H1 (cell line): ENCODE data around the gene USP53. TPM values are rescaled to one million over a fixed set of nuclear protein-coding genes. Genes with fewer than 3 reads are reported as not detected.

ENCODE experiments used
- CTCF ChIA-PET: fragments of 300-600 bp; sonication (Branson Sonifier 250); formaldehyde crosslinking; loops from one replicate; lab custom pipeline; 2021; ENCODE audit not compliant: partially characterized antibody; lab: Charles Lee
- POLR2A ChIA-PET: fragments of 300-600 bp; sonication (Branson Sonifier 250); formaldehyde crosslinking; loops from one replicate; lab custom pipeline; 2021; ENCODE audit warnings: inconsistent platforms; ENCODE audit not compliant: partially characterized antibody; lab: Charles Lee
- DNase-seq, 2 experiments: peaks; one replicate each; pipeline versions ENCODE4 v3.0.0 to v3.0.0-alpha.2; 2010 to 2022; ENCODE audit warnings: low spot score in 2 of 2, low read depth in 1 of 2, mixed read lengths in 1 of 2
- FAIRE-seq: peaks from 2 replicates; lab custom pipeline; 2011; peaks lifted over from hg19 to GRCh38; lab: Jason Lieb, UNC
- H2AFZ ChIP-seq: 2 replicates; pipeline ENCODE4 v1.8.1; 2012; ENCODE audit warnings: low read length, inconsistent platforms
- H2AK5ac ChIP-seq: 2 replicates; pipeline ENCODE4 v1.6.1; 2013; ENCODE audit warnings: low read depth, low read length
- H2BK120ac ChIP-seq: replicated peaks from 2 replicates; pipeline ENCODE3; 2013; ENCODE audit warnings: low read depth, low read length, inconsistent platforms
- H2BK12ac ChIP-seq: 2 replicates; pipeline ENCODE4 v1.6.1; 2013; ENCODE audit warnings: low read depth, low read length
- H2BK15ac ChIP-seq: 2 replicates; pipeline ENCODE4 v1.6.1; 2013; ENCODE audit warnings: low read length
- H2BK20ac ChIP-seq: 2 replicates; pipeline ENCODE4 v1.6.1; 2013; ENCODE audit warnings: low read length
- H2BK5ac ChIP-seq: 2 replicates; pipeline ENCODE4 v1.6.1; 2013; ENCODE audit warnings: low read depth, low read length
- H3K14ac ChIP-seq: 2 replicates; pipeline ENCODE4 v1.6.1; 2013; ENCODE audit warnings: inconsistent platforms; ENCODE audit not compliant: insufficient read length
- H3K18ac ChIP-seq: 2 replicates; pipeline ENCODE4 v1.6.1; 2013; ENCODE audit warnings: low read length; ENCODE audit errors: extremely low read depth
- H3K23ac ChIP-seq: 2 replicates; pipeline ENCODE4 v1.6.1; 2013; ENCODE audit warnings: inconsistent platforms; ENCODE audit not compliant: insufficient read length
- H3K23me2 ChIP-seq: 2 replicates; pipeline ENCODE4 v1.6.1; 2013; ENCODE audit warnings: low read depth, low read length
- H3K27ac ChIP-seq: 2 replicates; pipeline ENCODE4 v1.6.1; 2011; ENCODE audit warnings: low read depth, low read length, inconsistent platforms
- H3K27me3 ChIP-seq, 4 experiments: replicated peaks in 1 of 4; 1 replicate in 1 of 4; 2 replicates in 3 of 4; pipeline versions ENCODE4 v1.6.1 to v1.8.1; 2011 to 2013; ENCODE audit warnings: low read length in 3 of 4, mild to moderate bottlenecking in 3 of 4, inconsistent platforms in 2 of 4, mixed read lengths in 2 of 4, moderate library complexity in 1 of 4; ENCODE audit not compliant: control insufficient read depth in 3 of 4, insufficient read depth in 3 of 4; ENCODE audit errors: extremely low read depth in 1 of 4
- H3K36me3 ChIP-seq, 4 experiments: 2 replicates each; pipeline versions ENCODE4 v1.6.1 to v1.8.1; 2011 to 2013; ENCODE audit warnings: mild to moderate bottlenecking in 4 of 4, low read length in 3 of 4, moderate library complexity in 2 of 4, control low read depth in 1 of 4, inconsistent platforms in 1 of 4; ENCODE audit not compliant: insufficient read depth in 4 of 4, control insufficient read depth in 2 of 4
- H3K4ac ChIP-seq: replicated peaks from 2 replicates; pipeline ENCODE3; 2013; ENCODE audit warnings: low read length, low read depth, mixed read lengths, inconsistent platforms; ENCODE audit not compliant: insufficient read length
- H3K4me1 ChIP-seq, 4 experiments: replicated peaks in 1 of 4; 1 replicate in 1 of 4; 2 replicates in 3 of 4; pipeline versions ENCODE4 v1.6.1 to v1.8.1; 2011 to 2013; ENCODE audit warnings: low read length in 3 of 4, inconsistent platforms in 2 of 4, mixed read lengths in 1 of 4; ENCODE audit not compliant: insufficient read depth in 4 of 4, control insufficient read depth in 3 of 4
- H3K4me2 ChIP-seq, 2 experiments: 2 replicates each; pipeline versions ENCODE4 v1.6.1 to v1.8.1; 2011 to 2013; ENCODE audit warnings: low read depth in 2 of 2, low read length in 2 of 2, control low read depth in 1 of 2, inconsistent platforms in 1 of 2, mild to moderate bottlenecking in 1 of 2; ENCODE audit not compliant: insufficient read depth in 1 of 2
- H3K4me3 ChIP-seq, 4 experiments: fragments of 200-600, 300-600 bp in 1 of 4; sonication (generic), shearing (Covaris generic), sonication (Bioruptor Twin) in 1 of 4; 2 replicates each; pipeline versions ENCODE4 v1.5.1 to v1.8.1; 2011 to 2016; ENCODE audit warnings: low read length in 4 of 4, low read depth in 3 of 4, control low read depth in 2 of 4, inconsistent platforms in 2 of 4, mild to moderate bottlenecking in 2 of 4, mixed read lengths in 1 of 4, moderate library complexity in 1 of 4; ENCODE audit not compliant: insufficient read depth in 2 of 4; ENCODE audit errors: extremely low read depth in 1 of 4
- H3K56ac ChIP-seq: replicated peaks from 2 replicates; pipeline ENCODE3; 2013; ENCODE audit warnings: low read depth, mild to moderate bottlenecking, mixed read lengths, low read length, inconsistent platforms; ENCODE audit not compliant: insufficient read length
- H3K79me1 ChIP-seq: 2 replicates; pipeline ENCODE4 v1.6.1; 2013; ENCODE audit warnings: low read depth, low read length, control low read depth
- H3K79me2 ChIP-seq, 2 experiments: 2 replicates each; pipeline versions ENCODE4 v1.6.1 to v1.8.1; 2012 to 2013; ENCODE audit warnings: low read length in 2 of 2, mild to moderate bottlenecking in 2 of 2, inconsistent platforms in 1 of 2; ENCODE audit not compliant: insufficient read depth in 2 of 2, control insufficient read depth in 1 of 2
- H3K9ac ChIP-seq, 4 experiments: replicated peaks in 1 of 4; 1 replicate in 1 of 4; 2 replicates in 3 of 4; pipeline versions ENCODE4 v1.6.1 to v1.8.1; 2011 to 2013; ENCODE audit warnings: low read depth in 3 of 4, low read length in 3 of 4, control low read depth in 2 of 4, mild to moderate bottlenecking in 2 of 4, moderate library complexity in 2 of 4, inconsistent platforms in 1 of 4; ENCODE audit errors: extremely low read depth in 1 of 4
- H3K9me3 ChIP-seq, 2 experiments: 2 replicates each; pipeline versions ENCODE4 v1.6.1 to v1.8.1; 2012 to 2013; ENCODE audit warnings: mild to moderate bottlenecking in 2 of 2, moderate library complexity in 2 of 2, control low read depth in 1 of 2, inconsistent platforms in 1 of 2, low read depth in 1 of 2, low read length in 1 of 2, mixed read lengths in 1 of 2; ENCODE audit not compliant: insufficient read depth in 2 of 2
- H4K20me1 ChIP-seq, 2 experiments: replicated peaks in 1 of 2; 2 replicates each; pipeline versions ENCODE3 to v1.8.1; 2011 to 2013; ENCODE audit warnings: inconsistent platforms in 2 of 2, low read length in 2 of 2, mild to moderate bottlenecking in 1 of 2; ENCODE audit not compliant: insufficient read depth in 2 of 2, control insufficient read depth in 1 of 2
- H4K5ac ChIP-seq: 2 replicates; pipeline ENCODE4 v1.6.1; 2013; ENCODE audit warnings: low read length, low read depth, mixed read lengths, inconsistent platforms; ENCODE audit not compliant: insufficient read length
- H4K8ac ChIP-seq: 2 replicates; pipeline ENCODE4 v1.8.0; 2013; ENCODE audit warnings: mild to moderate bottlenecking, moderate library complexity, low read length, inconsistent platforms; ENCODE audit not compliant: insufficient read depth; ENCODE audit errors: extremely low read depth
- H4K91ac ChIP-seq: replicated peaks from 2 replicates; pipeline ENCODE3; 2013; ENCODE audit warnings: low read length, mixed read lengths, inconsistent platforms; ENCODE audit not compliant: insufficient read length
- CREB1 ChIP-seq: IDR thresholded peaks from 2 replicates; pipeline ENCODE4 v1.6.1; 2012; ENCODE audit warnings: inconsistent platforms
- E2F6 ChIP-seq: IDR thresholded peaks from 2 replicates; pipeline ENCODE4 v1.6.1; 2012; ENCODE audit warnings: inconsistent platforms
- MAFK ChIP-seq: IDR thresholded peaks from 2 replicates; pipeline ENCODE4 v1.6.1; 2012; ENCODE audit warnings: low read depth, mild to moderate bottlenecking, improper control_type of control experiment, low read length
- SUZ12 ChIP-seq: fragments of 200-600 bp; sonication (generic); IDR thresholded peaks from 2 replicates; pipeline ENCODE4 v1.6.1; 2012; ENCODE audit warnings: mild to moderate bottlenecking, inconsistent platforms, low read length, moderate library complexity, mixed read lengths
- ZNF274 ChIP-seq: IDR thresholded peaks from 2 replicates; pipeline ENCODE4 v1.7.0; 2012; ENCODE audit warnings: low read length, borderline replicate concordance; ENCODE audit errors: extremely low read depth
- WGBS, 2 experiments: shearing (Covaris generic) in 1 of 2; methylation state at CpG; one replicate each; pipeline versions ENCODE4 v1.1.6 to v1.1.7; 2013 to 2015; ENCODE audit warnings: low lambda C conversion rate in 2 of 2, mixed read lengths in 2 of 2, inconsistent platforms in 1 of 2, low coverage in 1 of 2, missing lambda C conversion rate in 1 of 2; ENCODE audit not compliant: insufficient replicate concordance in 2 of 2, insufficient coverage in 1 of 2, insufficient read length in 1 of 2; ENCODE audit errors: extremely low coverage in 1 of 2, missing lambda C conversion rate in 1 of 2; 5-methylcytosine and 5-hydroxymethylcytosine counted together
- polyA plus RNA-seq, 7 experiments: library from polyadenylated mRNA; depleted of rRNA in 3 of 7; stranded (reverse) in 5 of 7; unstranded in 2 of 7; fragments of >200 nt in 5 of 7; fragments of 200-250 nt in 2 of 7; gene quantifications; 1 replicate in 5 of 7; 2 replicates in 1 of 7; 4 replicates in 1 of 7; pipeline versions ENCODE4 v1.2.1 to v1.2.3, GENCODE V29; 2011 to 2013; ENCODE audit warnings: missing spikeins in 2 of 7, mixed read lengths in 2 of 7
- total RNA-seq: library from RNA; stranded (reverse); fragmentation: NEBNext Ultra II Directional; extraction: Animal tissue kit (Norgen Biotek cat#: 25700); gene quantifications from 2 replicates; pipeline ENCODE4 v1.2.1, GENCODE V29; 2021

The USP53 gene
- total and polyA plus RNA-seq, 2 of the 8 experiments (the other 6 are each of a cell fraction or from before 2014, with no cell fraction given) = 2.9 to 14.9 TPM

GRCh38 chr4:119302073-119302832, 89.7 kb downstream of the USP53 start:
- Histone ChIP-seq H4K20me1 (no peaks in the 10 kb centered on the region), H3K36me3 (peaks cover 0 to 11% (median 2%) of the 10 kb centered on the region in 4 experiments; a peak in 2 of 8 replicates), H2BK5ac (no peak overlapping the region), H4K91ac (no peak overlapping the region), H4K5ac (no peak overlapping the region), H3K4ac (no peak overlapping the region), H3K18ac (no peak overlapping the region), H3K27me3 (no peaks in the 10 kb centered on the region), H3K23ac (peak overlapping the region; percentile 57), H3K4me1 (peaks cover 0 to 6% (median 3%) of the 10 kb centered on the region in 4 experiments; a peak in 5 of 7 replicates), H2AFZ (no peak overlapping the region), H3K14ac (no peak overlapping the region), H2BK12ac (no peak overlapping the region), H3K9me3 (no peaks in the 10 kb centered on the region), H2BK120ac (no peak overlapping the region), H2BK20ac (no peak overlapping the region), H2BK15ac (no peak overlapping the region), H3K79me2 (peaks cover 3 to 14% of the 10 kb centered on the region in 2 experiments; a peak in 3 of 4 replicates), H2AK5ac (no peak overlapping the region), H3K79me1 (0 out of 2 replicates have a peak, but pooled peaks cover 6% of the 10 kb centered on the region), H3K9ac (no peak overlapping the region), H3K23me2 (peaks cover 11% of the 10 kb centered on the region), H3K4me2 (no peak overlapping the region), H4K8ac (no peak overlapping the region), H3K56ac (no peak overlapping the region), H3K4me3 (no peak overlapping the region), H3K27ac (no peak overlapping the region)
- 89% methylated on average over 5 of the region's 5 CpGs; no CpG with 5 or more reads in 1 of the 2 experiments for whole genome bisulfite sequencing, 2 experiments
- CTCF ChIA-PET = interaction anchor here (1.5 kb wide), 1 partner anchor 262 kb away, joined by 5 read pairs; no protein-coding TSS in a partner anchor
- no peak for FAIRE-seq
- TF ChIP-seq ZNF274 (no peak), MAFK (no peak), CREB1 (no peak), SUZ12 (no peak), E2F6 (no peak)
- POLR2A ChIA-PET = no interaction called here
- DNase-seq = no peak
